Measurements from ENCODE around the gene IMPA2.

Gene IMPA2

GRCh38 chr18:11991021-11991795 is 9.9 kb downstream of the IMPA2 start:
- DNase-seq, result no peak

GRCh38 chr18:11992096-11992790 is 10.9 kb downstream of the IMPA2 start:
- no peak for DNase-seq

- no peak for DNase-seq
Measured at GRCh38 chr18:11993264-11993916, 12.1 kb downstream of the IMPA2 start.

- DNase-seq, result no peak
Measured at GRCh38 chr18:11994336-11994702, 13.0 kb downstream of the IMPA2 start.

- DNase-seq, result peak; percentile 18 to 50
Measured at GRCh38 chr18:11994703-11995444, 13.6 kb downstream of the IMPA2 start.

- peak; percentile 79 for DNase-seq
Measured at GRCh38 chr18:11995445-11996189, 14.3 kb downstream of the IMPA2 start.

- no peak for DNase-seq
Measured at GRCh38 chr18:11996190-11996754, 15.0 kb downstream of the IMPA2 start.

- no peak for DNase-seq
Measured at GRCh38 chr18:11996907-11997306, 15.6 kb downstream of the IMPA2 start.

- DNase-seq, result no peak
Measured at GRCh38 chr18:11997466-11997865, 16.2 kb downstream of the IMPA2 start.

- no peak for DNase-seq
Measured at GRCh38 chr18:11998193-11998592, 16.9 kb downstream of the IMPA2 start.

- DNase-seq, result no peak
Measured at GRCh38 chr18:11999429-11999828, 18.1 kb downstream of the IMPA2 start.

- no peak for DNase-seq
Measured at GRCh38 chr18:12000072-12000659, 18.9 kb downstream of the IMPA2 start.

- no peak for DNase-seq
Measured at GRCh38 chr18:12001421-12001820, 20.1 kb downstream of the IMPA2 start.

- DNase-seq, result no peak
Measured at GRCh38 chr18:12003894-12004293, 22.6 kb downstream of the IMPA2 start.

- DNase-seq, result no peak
Measured at GRCh38 chr18:12005538-12006487, 24.5 kb downstream of the IMPA2 start.

GRCh38 chr18:12006488-12006840 is 25.2 kb downstream of the IMPA2 start:
- DNase-seq, result no peak

- no peak for DNase-seq
Measured at GRCh38 chr18:12007063-12007462, 25.8 kb downstream of the IMPA2 start.

GRCh38 chr18:12008181-12008767 is 27.0 kb downstream of the IMPA2 start:
- no peak for DNase-seq

- DNase-seq, result no peak
Measured at GRCh38 chr18:12008842-12009580, 27.7 kb downstream of the IMPA2 start.

Measured in AML-193 (cell line).